Gastrocnemius medialis (tissue), 4 donors: ENCODE results near the gene HIPK2.

Experiments used
- CTCF ChIP-seq, 5 experiments: fragments of 450-650 bp in 3 of 5; fragments of 200-600 bp in 2 of 5; sonication (generic) in 2 of 5; IDR thresholded peaks in 4 of 5; conservative IDR thresholded peaks in 1 of 5; 1 replicate in 4 of 5; 2 replicates in 1 of 5; pipeline ENCODE4 v1.5.1; 2016 to 2019; ENCODE audit warnings: antibody characterized with exemption in 5 of 5, mild to moderate bottlenecking in 3 of 5, moderate library complexity in 3 of 5
- POLR2A ChIP-seq, 2 donors: fragments of 450-650 bp; IDR thresholded peaks; one replicate each; pipeline ENCODE4 v1.6.1; 2017; ENCODE audit warnings: antibody characterized with exemption in 2 of 2, mild to moderate bottlenecking in 2 of 2, moderate library complexity in 2 of 2

DNA sequence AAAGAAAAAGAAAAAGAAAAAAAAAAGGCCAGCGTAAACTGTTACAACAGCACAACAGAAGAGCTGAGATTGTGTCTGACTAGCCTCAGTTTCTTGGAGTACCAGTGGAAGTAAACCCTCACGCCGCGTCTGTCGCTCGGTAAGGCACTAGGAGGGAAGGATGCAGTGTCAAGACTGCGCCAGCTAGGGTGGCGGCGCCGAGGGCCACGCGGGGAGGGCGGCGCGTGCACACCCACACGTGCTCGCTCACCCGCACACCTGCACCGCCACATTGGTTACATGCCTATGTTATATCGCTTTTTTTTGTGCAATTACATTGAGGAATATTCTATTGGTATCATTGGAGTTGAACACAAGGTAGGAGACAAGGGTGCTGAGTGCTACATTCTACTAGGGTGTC, 206.1 kb downstream of the HIPK2 start:
- TF ChIP-seq POLR2A (IDR thresholded peaks at IDR 0.05) (no peak), CTCF (IDR thresholded peaks at IDR 0.05 in 4 of 5, conservative IDR thresholded peaks at IDR 0.05 in 1 of 5) (no peak)
